OCI-LY3 (cell line): Measurements from ENCODE around the gene RHOJ.

Experiments
- H2AFZ ChIP-seq: fragments of 200-600, 300-600 bp; shearing (Covaris generic); 2 replicates; pipeline ENCODE4 v1.6.0; 2014; ENCODE audit warnings: antibody characterized with exemption, low read depth, low read length
- H3K27ac ChIP-seq: fragments of 200-600, 300-600 bp; sonication (generic); 2 replicates; pipeline ENCODE4 v1.5.1; 2014; ENCODE audit warnings: mild to moderate bottlenecking, low read length, moderate library complexity, mixed read lengths
- H3K27me3 ChIP-seq: fragments of 200-600, 300-600 bp; sonication (generic); 2 replicates; pipeline ENCODE4 v1.6.1; 2014; ENCODE audit warnings: low read depth, low read length, mixed read lengths
- H3K36me3 ChIP-seq: fragments of 200-600, 300-600 bp; sonication (generic); replicated peaks from 2 replicates; pipeline ENCODE3; 2014; ENCODE audit warnings: low read depth, low read length, mixed read lengths
- H3K4me1 ChIP-seq: fragments of 300-600, 200-600 bp; sonication (generic); 2 replicates; pipeline ENCODE4 v1.6.1; 2014; ENCODE audit warnings: low read length, mixed read lengths
- H3K4me2 ChIP-seq: fragments of 200-600, 300-600 bp; sonication (generic); 2 replicates; pipeline ENCODE4 v1.6.1; 2014; ENCODE audit warnings: low read length, mixed read lengths
- H3K4me3 ChIP-seq: fragments of 300-600, 200-600 bp; sonication (generic); 2 replicates; pipeline ENCODE4 v1.5.1; 2014; ENCODE audit warnings: antibody characterized with exemption, mild to moderate bottlenecking, low read length, moderate library complexity
- H3K79me2 ChIP-seq: fragments of 300-600, 200-600 bp; shearing (Covaris generic); 2 replicates; pipeline ENCODE4 v1.6.1; 2014; ENCODE audit warnings: mild to moderate bottlenecking, low read length, mixed read lengths
- H3K9ac ChIP-seq: fragments of 300-600, 200-600 bp; shearing (Covaris generic); 2 replicates; pipeline ENCODE4 v1.6.0; 2014; ENCODE audit warnings: mild to moderate bottlenecking, low read length, moderate library complexity
- H3K9me3 ChIP-seq: fragments of 200-600, 300-600 bp; shearing (Covaris generic); 2 replicates; pipeline ENCODE4 v1.6.1; 2014; ENCODE audit warnings: low read length, mixed read lengths; ENCODE audit not compliant: insufficient read depth
- H4K20me1 ChIP-seq: fragments of 200-600, 300-600 bp; sonication (generic); 2 replicates; pipeline ENCODE4 v1.6.1; 2016; ENCODE audit warnings: low read length, mixed read lengths; ENCODE audit not compliant: insufficient read depth
- CTCF ChIP-seq: fragments of 200-600, 300-600 bp; sonication (generic); IDR thresholded peaks from 2 replicates; pipeline ENCODE4 v1.5.1; 2014; ENCODE audit warnings: antibody characterized with exemption, low read length, low read depth
- EZH2phosphoT487 ChIP-seq: fragments of 200-600 bp; shearing (Covaris generic); IDR thresholded peaks from 2 replicates; pipeline ENCODE4 v1.6.1; 2018; ENCODE audit warnings: antibody characterized with exemption, mixed run types, low read depth

Gene RHOJ

DNA sequence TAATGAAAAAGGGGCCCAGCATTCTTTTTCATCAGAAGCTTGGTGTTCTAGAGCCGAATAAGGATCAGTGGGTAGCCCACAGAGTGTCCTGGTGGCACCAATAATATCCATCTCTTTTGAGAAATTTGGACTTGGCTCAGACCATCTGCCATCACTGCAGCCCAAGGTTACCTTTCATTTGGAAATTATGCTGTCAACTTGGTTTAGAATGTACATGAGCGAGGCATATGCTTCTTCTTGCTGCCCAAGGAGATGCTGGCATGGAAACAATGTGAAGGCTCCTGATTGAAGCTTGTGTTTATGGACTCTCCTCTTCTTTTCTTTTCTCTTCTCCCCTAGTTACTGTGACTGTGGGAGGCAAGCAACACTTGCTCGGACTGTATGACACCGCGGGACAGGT lies 64.5 kb downstream of the RHOJ start:
- Histone ChIP-seq H2AFZ (no peak overlapping the region), H3K36me3 (no peaks in the 10 kb centered on the region), H4K20me1 (no peaks in the 10 kb centered on the region), H3K9ac (no peak overlapping the region), H3K27ac (no peak overlapping the region), H3K4me1 (no peaks in the 10 kb centered on the region), H3K27me3 (no peaks in the 10 kb centered on the region), H3K4me3 (no peak overlapping the region), H3K4me2 (no peak overlapping the region), H3K9me3 (no peaks in the 10 kb centered on the region), H3K79me2 (no peaks in the 10 kb centered on the region)
- no peak for TF ChIP-seq EZH2phosphoT487
- TF ChIP-seq CTCF: no peak

- Histone ChIP-seq H3K4me1 (no peaks in the 10 kb centered on the region), H3K79me2 (no peaks in the 10 kb centered on the region), H3K9me3 (no peaks in the 10 kb centered on the region), H3K27me3 (no peaks in the 10 kb centered on the region), H3K4me2 (no peak overlapping the region), H3K9ac (no peak overlapping the region), H2AFZ (no peak overlapping the region), H3K4me3 (no peak overlapping the region), H4K20me1 (no peaks in the 10 kb centered on the region), H3K36me3 (no peaks in the 10 kb centered on the region), H3K27ac (no peak overlapping the region)
- TF ChIP-seq EZH2phosphoT487 (no peak), CTCF (no peak)
Measured at GRCh38 chr14:63269561-63270225, 65.5 kb downstream of the RHOJ start.

DNA sequence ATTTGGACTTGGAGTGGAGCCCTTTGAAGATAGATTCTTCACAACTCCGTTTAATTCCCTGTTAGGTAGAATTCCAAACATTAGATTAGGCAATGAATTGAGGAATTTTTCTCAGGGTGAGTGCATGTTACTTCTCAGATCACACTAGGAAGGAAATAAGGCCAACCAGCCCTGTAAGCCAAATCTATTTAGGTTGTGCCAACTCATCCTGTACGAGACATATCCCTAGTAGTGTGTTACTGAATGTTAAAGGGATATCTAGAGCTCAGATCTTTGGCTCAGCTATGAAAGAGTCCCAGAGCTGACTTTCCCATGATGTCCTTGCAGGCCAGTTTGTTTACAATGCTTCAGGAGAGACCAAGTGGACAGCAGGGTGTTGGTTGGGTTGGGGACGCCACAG lies 68.9 kb downstream of the RHOJ start:
- H3K27ac ChIP-seq: no peak overlapping the region
- H3K4me2 ChIP-seq: no peak overlapping the region
- H3K9me3 ChIP-seq: no peaks in the 10 kb centered on the region
- no peaks in the 10 kb centered on the region for H3K27me3 ChIP-seq
- H3K79me2 ChIP-seq: no peaks in the 10 kb centered on the region
- no peak overlapping the region for H2AFZ ChIP-seq
- no peaks in the 10 kb centered on the region for H3K4me1 ChIP-seq
- no peak overlapping the region for H3K9ac ChIP-seq
- H4K20me1 ChIP-seq: no peaks in the 10 kb centered on the region
- TF ChIP-seq EZH2phosphoT487: no peak
- no peak overlapping the region for H3K4me3 ChIP-seq
- H3K36me3 ChIP-seq: no peaks in the 10 kb centered on the region

- no peak overlapping the region for H3K4me3 ChIP-seq
- no peaks in the 10 kb centered on the region for H3K4me1 ChIP-seq
- no peaks in the 10 kb centered on the region for H4K20me1 ChIP-seq
- H3K79me2 ChIP-seq: no peaks in the 10 kb centered on the region
- no peaks in the 10 kb centered on the region for H3K9me3 ChIP-seq
- H2AFZ ChIP-seq: no peak overlapping the region
- H3K9ac ChIP-seq: no peak overlapping the region
- no peaks in the 10 kb centered on the region for H3K27me3 ChIP-seq
- H3K27ac ChIP-seq: no peak overlapping the region
- no peak for TF ChIP-seq CTCF
- TF ChIP-seq EZH2phosphoT487: no peak
- no peak overlapping the region for H3K4me2 ChIP-seq
- no peaks in the 10 kb centered on the region for H3K36me3 ChIP-seq
Measured at GRCh38 chr14:63273717-63274655, 69.7 kb downstream of the RHOJ start.
